ENCODE results near the gene LRP1B.
"Not testable (repeated sequence)": the region's sequence is repeated elsewhere in the genome, so short reads cannot be mapped to it uniquely, and the experiment has no call there.

LRP1B gene

DNA sequence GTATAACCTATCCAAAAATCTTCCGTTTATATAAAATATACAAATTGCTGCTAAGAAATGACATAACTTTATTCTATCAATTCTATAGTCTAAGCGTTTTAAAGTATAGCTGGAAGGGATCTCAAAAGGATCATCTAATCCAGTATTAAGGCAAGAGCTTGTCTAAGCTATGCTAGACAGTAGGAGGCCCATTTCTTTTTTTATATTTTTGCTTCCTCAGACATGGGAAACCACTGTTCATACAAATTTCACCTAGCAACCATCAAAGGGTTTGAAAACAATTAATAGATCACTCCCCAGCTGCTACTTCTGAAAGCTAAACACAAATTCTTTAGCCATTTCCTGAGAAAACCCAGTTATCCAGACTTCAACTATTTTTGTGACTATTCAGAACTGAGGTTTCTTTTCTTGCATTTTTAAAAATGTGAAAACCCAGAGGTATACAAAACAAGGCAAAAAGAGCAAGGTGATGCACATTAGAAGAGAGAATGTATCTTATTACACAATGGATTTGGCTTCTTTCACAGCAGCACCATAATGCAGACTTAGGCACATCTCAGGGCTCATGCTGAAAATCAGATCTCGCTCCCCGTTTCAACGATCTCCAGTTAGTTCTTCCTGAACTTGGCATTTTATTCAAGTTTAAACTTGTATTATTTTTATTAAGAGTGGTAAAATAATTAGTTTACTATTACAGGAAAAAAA, 274.4 kb downstream of the LRP1B start:
- H3K4me3 ChIP-seq (ENCODE audit: low read length), result no peak overlapping the region
- TF ChIP-seq, protein P1, sequence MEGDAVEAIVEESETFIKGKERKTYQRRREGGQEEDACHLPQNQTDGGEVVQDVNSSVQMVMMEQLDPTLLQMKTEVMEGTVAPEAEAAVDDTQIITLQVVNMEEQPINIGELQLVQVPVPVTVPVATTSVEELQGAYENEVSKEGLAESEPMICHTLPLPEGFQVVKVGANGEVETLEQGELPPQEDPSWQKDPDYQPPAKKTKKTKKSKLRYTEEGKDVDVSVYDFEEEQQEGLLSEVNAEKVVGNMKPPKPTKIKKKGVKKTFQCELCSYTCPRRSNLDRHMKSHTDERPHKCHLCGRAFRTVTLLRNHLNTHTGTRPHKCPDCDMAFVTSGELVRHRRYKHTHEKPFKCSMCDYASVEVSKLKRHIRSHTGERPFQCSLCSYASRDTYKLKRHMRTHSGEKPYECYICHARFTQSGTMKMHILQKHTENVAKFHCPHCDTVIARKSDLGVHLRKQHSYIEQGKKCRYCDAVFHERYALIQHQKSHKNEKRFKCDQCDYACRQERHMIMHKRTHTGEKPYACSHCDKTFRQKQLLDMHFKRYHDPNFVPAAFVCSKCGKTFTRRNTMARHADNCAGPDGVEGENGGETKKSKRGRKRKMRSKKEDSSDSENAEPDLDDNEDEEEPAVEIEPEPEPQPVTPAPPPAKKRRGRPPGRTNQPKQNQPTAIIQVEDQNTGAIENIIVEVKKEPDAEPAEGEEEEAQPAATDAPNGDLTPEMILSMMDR (conservative IDR thresholded peaks at IDR 0.05; ENCODE audit: low read depth, low read length), result no peak
- DNase-seq (ENCODE audit: low read depth), result no peak

DNA sequence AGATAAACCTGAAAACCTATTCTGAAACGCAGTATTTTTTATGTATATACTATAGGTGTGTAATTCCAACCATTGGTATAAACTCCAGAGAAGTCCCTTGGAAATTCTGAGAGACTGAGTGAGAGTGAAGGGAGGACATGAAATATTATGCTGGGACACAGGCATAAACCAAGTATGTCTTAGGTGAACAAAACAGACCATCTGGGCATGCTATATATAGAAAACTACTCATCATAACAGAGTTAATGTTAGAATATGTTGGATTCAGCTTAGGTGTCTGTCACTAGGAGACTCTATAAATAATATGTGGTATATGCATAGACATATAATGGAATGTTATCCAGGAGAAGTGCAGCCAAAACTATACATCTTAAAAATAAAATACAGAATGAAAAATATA, 282.6 kb downstream of the LRP1B start:
- no peak overlapping the region for H3K4me3 ChIP-seq (ENCODE audit: low read length)
- TF ChIP-seq, protein P1 (conservative IDR thresholded peaks at IDR 0.05; ENCODE audit: low read depth, low read length), result no peak
- no peak for DNase-seq (ENCODE audit: low read depth)

DNA sequence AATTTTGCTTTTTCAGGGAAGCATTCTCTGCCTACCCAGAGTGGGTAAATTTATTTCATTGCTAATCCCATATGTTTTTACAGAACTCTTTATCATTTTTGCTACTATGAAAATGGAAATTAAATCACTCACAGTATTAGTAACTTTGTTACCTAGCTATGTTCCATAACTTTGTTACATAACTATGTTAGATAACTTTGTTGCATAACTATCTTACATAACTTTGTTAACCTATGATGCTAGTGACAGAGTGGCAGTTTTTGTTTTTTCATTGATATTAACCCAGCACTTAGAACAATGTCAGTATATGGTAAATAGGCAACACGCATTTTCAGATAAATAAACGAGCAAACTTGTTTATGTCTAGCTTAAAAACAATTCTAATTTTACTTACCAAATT, 286.6 kb downstream of the LRP1B start:
- no peak overlapping the region for H3K4me3 ChIP-seq (ENCODE audit: low read length)
- TF ChIP-seq, protein P1 (conservative IDR thresholded peaks at IDR 0.05; ENCODE audit: low read depth, low read length), result no peak
- DNase-seq (ENCODE audit: low read depth), result no peak

DNA sequence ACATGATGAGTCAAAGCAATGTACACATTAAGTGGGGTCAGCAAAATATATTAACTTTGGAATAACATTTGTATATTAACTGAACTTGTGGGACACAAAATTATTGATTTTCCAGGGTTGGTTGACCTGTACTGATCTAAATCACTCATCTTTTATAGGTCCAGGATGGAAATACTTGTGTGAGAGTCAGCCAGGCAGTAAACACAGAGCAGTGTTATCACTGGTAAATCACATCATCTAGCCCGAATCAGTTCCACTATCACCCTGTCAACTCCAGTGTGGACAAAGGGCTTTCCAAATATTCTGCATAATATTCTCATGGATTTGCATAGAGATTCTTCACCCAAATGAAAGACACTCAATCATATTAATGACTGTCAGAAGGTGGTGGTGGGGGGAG, 295.7 kb downstream of the LRP1B start:
- H3K4me3 ChIP-seq (ENCODE audit: low read length), result no peak overlapping the region
- no peak for DNase-seq (ENCODE audit: low read depth)
- TF ChIP-seq, protein P1 (conservative IDR thresholded peaks at IDR 0.05; ENCODE audit: low read depth, low read length), result no peak

DNA sequence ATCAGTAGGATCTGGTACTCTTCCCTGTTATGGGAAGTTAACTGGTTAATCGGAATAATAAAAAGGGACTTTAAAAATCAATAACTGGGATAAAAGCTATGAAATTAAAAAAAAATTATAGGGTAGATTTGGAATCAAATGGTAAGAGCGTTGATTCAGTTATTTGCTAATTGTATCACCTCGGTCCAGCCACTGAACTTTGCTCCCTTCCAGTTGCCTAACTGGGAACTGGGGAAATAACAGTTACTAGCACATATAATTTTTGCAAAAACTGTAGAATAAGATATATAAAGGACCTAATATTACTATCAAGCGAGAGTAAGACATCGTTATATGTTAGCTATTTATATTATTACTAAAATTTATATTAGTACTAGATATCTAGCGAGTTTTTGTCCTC, 302.1 kb downstream of the LRP1B start:
- TF ChIP-seq, protein P1 (conservative IDR thresholded peaks at IDR 0.05; ENCODE audit: low read depth, low read length), result no peak
- H3K4me3 ChIP-seq (ENCODE audit: low read length), result no peak overlapping the region
- DNase-seq (ENCODE audit: low read depth), result no peak

DNA sequence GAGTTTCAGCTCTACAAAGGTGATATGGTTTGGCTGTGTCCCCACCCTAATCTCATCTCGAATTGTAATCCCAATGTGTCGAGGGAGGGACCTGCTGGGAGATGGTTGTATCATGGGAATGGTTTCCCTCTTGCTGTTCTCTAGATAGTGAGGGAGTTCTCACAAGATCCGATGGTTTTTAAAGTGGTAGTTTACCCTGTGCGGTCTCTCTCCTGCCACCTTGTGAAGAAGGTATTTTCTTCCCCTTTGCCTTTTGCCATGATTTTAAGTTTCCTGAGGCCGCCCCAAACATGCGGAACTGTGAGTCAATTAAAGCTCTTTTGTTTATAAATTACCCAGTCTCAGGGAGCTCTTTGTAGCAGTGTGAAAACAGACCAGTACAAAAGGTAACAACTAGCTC, 306.0 kb downstream of the LRP1B start:
- no peak overlapping the region for H3K4me3 ChIP-seq (ENCODE audit: low read length)
- TF ChIP-seq, protein P1 (conservative IDR thresholded peaks at IDR 0.05; ENCODE audit: low read depth, low read length), result no peak
- no peak for DNase-seq (ENCODE audit: low read depth)

DNA sequence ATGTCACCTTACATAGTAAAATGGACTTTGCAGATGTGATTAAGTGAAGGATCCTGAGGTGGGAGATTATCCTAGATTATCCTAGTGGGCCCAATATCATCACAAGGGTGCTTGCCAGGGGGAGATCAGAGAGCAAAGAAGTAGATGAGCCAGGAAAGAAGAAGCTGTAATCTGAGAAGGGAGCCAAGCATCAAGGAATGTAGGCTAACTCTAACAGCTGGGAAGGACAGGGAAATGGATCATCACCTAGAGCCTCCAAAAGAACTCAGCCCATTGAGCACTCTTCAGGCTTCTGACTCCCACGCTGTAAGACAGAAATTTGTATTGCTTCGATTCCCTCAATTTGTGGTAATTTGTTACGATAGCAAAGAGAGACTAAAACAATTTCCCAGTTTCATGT, 309.9 kb downstream of the LRP1B start:
- no peak overlapping the region for H3K4me3 ChIP-seq (ENCODE audit: low read length)
- no peak for DNase-seq (ENCODE audit: low read depth)
- TF ChIP-seq, protein P1 (conservative IDR thresholded peaks at IDR 0.05; ENCODE audit: low read depth, low read length), result no peak

DNA sequence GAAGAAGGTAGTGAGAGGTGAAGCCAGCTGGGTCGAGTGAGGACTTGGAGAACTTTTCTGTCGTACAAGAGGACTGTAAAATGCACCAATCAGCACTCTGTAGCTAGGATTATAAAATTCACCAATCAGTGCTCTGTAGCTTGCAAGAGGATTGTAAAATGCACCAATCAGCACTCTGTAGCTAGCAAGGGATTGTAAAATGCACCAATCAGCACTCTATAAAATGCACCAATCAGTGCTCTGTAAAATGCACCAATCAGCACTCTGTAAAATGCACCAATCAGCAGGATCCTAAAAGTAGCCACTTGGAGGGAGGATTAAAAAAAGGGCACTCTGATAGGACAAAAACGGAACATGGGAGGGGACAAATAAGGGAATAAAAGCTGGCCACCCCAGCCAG, 315.5 kb downstream of the LRP1B start:
- H3K4me3 ChIP-seq (ENCODE audit: low read length); DNase-seq (ENCODE audit: low read depth): not testable (repeated sequence)
